GM19099 (cell line): ENCODE measurements around the gene PDK2.

Experiments
- POLR2A ChIP-seq: IDR thresholded peaks from 3 replicates; pipeline ENCODE4 v1.6.1; 2011; ENCODE audit warnings: low read depth; ENCODE audit not compliant: insufficient read length; ENCODE audit errors: extremely low read depth

PDK2 gene

GRCh38 chr17:50139185-50139783 lies 44.1 kb downstream of the PDK2 start:
- no peak for TF ChIP-seq POLR2A

GRCh38 chr17:50139950-50140885 lies 45.1 kb downstream of the PDK2 start:
- TF ChIP-seq POLR2A = no peak

- TF ChIP-seq POLR2A = no peak
Measured at GRCh38 chr17:50141026-50141744, 46.0 kb downstream of the PDK2 start.

GRCh38 chr17:50141745-50142110 lies 46.6 kb downstream of the PDK2 start:
- TF ChIP-seq POLR2A = no peak

- no peak for TF ChIP-seq POLR2A
Measured at GRCh38 chr17:50143461-50144176, 48.5 kb downstream of the PDK2 start.

GRCh38 chr17:50144355-50144754 lies 49.2 kb downstream of the PDK2 start:
- TF ChIP-seq POLR2A = no peak

GRCh38 chr17:50144845-50145531 lies 49.8 kb downstream of the PDK2 start:
- TF ChIP-seq POLR2A = no peak

- no peak for TF ChIP-seq POLR2A
Measured at GRCh38 chr17:50145532-50146229, 50.5 kb downstream of the PDK2 start.

GRCh38 chr17:50146230-50146926 lies 51.2 kb downstream of the PDK2 start:
- TF ChIP-seq POLR2A = no peak

- TF ChIP-seq POLR2A = peak; percentile 42
Measured at GRCh38 chr17:50146927-50147665, 51.9 kb downstream of the PDK2 start.

- peak; percentile 21 for TF ChIP-seq POLR2A
Measured at GRCh38 chr17:50147841-50148225, 52.7 kb downstream of the PDK2 start.

GRCh38 chr17:50148226-50149090 lies 53.3 kb downstream of the PDK2 start:
- no peak for TF ChIP-seq POLR2A

GRCh38 chr17:50149091-50149416 lies 53.9 kb downstream of the PDK2 start:
- TF ChIP-seq POLR2A = peak; percentile 11
